ENCODE measurements around the gene PKN3.

Gene PKN3

DNA sequence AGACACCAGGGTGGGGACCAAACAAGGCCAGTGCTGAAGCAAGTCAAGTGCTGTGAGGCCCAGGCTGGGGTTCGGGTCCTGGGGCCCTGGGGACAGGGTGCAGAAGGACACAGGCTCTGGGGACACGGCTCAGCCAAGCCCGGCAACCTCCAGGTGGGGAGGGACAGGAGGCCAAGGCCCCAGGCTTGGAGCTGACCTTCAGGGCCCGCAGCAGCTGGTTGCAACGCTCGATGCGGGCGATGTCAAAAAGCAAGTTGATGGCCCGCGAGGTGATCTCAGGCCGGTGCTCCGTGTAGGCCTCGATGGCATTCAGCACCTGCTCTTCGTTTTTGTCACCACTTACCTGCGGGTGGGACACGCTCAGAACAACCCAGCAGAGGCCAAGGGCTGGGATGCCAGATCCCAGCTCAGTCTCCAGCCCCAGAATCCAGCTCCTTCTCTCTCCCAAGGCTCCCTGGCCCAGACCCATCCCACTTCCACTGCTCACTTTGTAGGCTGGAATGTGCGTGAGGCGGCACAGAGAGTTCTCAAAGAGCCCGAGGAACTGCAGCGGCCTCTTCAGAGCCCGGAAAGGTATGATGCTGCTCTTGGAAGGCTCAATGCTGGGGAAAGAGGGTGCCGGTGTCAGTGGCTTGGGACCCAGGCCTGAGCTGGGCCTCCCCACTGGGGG lies 48.8 kb downstream of the PKN3 start:
- no peak for DNase-seq

DNA sequence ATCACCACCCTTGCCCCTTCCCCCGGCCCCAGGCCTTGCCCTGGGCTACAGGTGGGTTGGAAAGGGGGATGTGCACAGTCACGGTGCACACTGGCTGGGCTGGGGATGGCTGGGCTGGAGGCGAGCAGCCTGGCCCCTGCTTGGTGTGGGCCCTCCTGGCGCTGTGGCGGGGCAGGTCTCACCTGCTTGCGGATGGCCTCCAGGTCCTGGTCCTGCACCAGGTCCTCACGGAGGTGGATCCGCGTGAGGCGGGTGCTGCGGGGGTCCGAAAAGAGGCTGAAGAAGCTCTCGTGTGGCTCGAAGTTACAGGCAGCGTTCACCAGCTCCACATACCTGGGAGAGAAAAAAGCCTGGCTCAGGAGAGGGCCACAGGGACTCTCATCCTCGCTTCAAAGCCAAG lies 51.3 kb downstream of the PKN3 start:
- no peak for DNase-seq

DNA sequence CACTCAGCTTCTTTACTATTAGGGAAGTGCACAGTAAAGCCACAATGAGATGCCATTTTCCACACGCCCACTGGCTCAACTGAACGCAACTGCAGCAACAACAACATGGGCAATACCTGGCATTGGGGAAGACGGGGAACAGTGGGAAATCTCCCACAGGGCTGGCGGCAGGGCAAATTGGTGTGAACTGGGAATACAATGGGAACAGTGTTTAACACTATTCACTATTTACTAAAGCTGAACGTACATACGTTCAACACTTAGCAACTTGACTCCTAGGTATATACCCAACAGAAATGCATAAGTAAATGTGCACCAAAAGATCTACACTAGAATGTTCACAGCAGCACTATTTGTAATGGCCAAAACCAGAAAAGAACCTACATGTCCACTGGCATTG lies 55.3 kb downstream of the PKN3 start:
- DNase-seq: no peak

DNA sequence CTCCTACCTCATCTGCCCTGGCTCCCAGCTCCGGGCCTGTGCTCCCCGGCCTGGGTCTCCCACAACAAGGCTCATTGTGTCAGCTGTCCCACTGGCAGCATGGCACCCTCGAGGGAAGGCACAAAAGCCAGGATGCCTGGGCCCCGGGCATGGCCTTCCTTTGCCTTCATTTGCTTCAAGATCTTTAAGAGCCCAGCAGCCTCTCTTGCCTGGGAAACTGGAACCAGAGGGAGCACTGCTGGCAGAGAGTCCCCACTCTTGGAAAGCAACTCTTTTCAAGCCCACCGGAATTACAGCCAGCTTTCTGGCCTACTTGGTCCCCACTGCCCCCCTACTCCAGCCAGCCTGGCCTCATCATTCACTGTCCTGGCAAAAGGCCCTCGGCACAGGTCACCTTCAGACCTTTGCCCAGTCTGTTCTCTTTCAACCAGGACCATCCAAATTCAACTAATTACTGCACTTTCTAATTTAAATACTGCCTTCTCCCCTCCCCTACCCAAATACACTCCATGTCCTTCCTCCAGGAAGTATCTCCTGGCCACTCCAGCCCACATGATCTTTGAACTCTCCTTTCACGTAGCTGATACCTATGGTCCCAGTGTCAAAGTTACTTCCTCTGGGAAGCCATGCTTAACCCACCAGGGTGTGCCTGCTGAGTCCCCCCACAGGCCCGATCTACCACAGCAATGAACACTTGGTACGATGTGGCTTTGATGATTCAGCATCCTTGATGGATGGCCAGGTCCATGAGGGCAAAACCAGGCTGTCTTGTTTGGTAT lies 60.6 kb downstream of the PKN3 start:
- DNase-seq: no peak

DNA sequence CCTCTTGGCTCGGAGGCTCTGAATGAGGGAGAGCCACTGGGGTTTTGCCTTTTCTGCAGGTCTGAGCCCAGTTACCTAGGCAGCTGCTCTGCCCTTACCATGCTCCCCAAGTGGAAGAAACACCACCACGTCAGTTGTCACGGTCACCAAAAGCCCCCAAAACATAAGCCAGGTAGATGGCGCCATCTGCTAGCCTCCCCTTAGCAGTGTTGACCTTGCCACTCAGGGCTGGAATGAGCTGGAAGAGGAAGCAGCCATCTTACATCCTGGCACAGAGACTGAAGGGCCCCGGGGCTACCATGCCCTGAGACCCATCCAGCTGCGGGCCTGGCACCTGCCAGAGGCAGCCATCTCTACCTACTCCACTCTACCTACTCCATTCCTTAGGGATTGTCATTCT lies 62.1 kb downstream of the PKN3 start:
- no peak for DNase-seq

DNA sequence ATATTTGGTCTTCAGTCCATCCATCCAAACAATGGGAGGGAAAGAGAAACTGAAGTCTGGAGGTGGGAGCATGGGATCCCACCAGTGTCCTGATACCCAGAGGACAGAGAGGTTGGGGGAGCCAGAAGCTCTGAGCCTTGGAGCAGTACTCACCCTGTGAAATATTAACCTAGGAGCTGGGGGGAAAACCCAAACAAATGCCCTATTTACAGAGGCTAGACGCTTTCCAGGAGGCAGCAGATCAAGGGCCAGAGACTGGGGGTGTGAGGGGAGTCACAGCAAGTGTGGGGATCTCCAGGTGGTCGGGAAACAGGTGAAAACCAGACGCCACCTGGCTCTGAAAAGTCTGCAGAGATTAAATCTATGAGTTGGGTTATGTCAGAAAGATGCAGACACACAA lies 63.2 kb downstream of the PKN3 start:
- no peak for DNase-seq

DNA sequence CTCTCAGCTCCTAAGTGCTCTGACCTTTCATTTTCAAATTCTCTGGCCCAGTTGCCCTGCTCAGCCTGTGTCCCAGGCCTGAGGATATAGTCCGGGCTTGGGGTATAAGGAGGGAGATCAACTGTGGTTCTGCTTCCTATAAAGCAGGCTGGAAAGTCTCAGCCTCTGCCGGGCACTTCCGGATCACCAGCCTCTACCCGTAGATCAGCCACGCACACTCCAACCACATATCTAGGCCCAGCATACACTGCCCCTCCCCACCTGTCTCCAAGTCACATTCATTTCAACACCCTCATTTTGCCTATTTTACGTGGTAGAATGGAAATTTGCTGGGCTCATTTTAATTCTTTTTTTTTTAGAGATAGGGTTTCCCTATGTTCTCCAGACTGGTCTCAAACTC lies 66.3 kb downstream of the PKN3 start:
- DNase-seq: no peak

Data from NCI-H524 treated with DMSO at 0.1 percent for 48 hours (cell line).